HG03064 (cell line): ENCODE results near the gene CPED1.
"Not testable (repeated sequence)": the region's sequence is repeated elsewhere in the genome, so short reads cannot be mapped to it uniquely, and the experiment has no call there.

Source experiments
- ATAC-seq: cut with Tn5 transposase; IDR thresholded peaks from one replicate; pipeline ENCODE4 v1.9.1; 2021; ENCODE audit warnings: low read depth; ENCODE audit not compliant: unreplicated experiment

CPED1 gene

GRCh38 chr7:121202834-121203233 lies 214.3 kb downstream of the CPED1 start:
- no peak for ATAC-seq

- no peak for ATAC-seq
These were observed 216.0 kb downstream of the CPED1 start for GRCh38 chr7:121204537-121204936.

GRCh38 chr7:121205777-121206176 lies 217.3 kb downstream of the CPED1 start:
- no peak for ATAC-seq

GRCh38 chr7:121211253-121211652 lies 222.7 kb downstream of the CPED1 start:
- no peak for ATAC-seq

- ATAC-seq = no peak
These were observed 223.5 kb downstream of the CPED1 start for GRCh38 chr7:121212036-121212435.

- ATAC-seq = no peak
These were observed 226.1 kb downstream of the CPED1 start for GRCh38 chr7:121214657-121215056.

GRCh38 chr7:121219026-121219425 lies 230.5 kb downstream of the CPED1 start:
- no peak for ATAC-seq

GRCh38 chr7:121221108-121221507 lies 232.6 kb downstream of the CPED1 start:
- not testable (repeated sequence) for ATAC-seq

GRCh38 chr7:121228779-121229178 lies 240.3 kb downstream of the CPED1 start:
- no peak for ATAC-seq

- ATAC-seq = no peak
These were observed 246.7 kb downstream of the CPED1 start for GRCh38 chr7:121235201-121235600.

GRCh38 chr7:121237601-121238000 lies 249.1 kb downstream of the CPED1 start:
- no peak for ATAC-seq

GRCh38 chr7:121244120-121244870 lies 255.8 kb downstream of the CPED1 start:
- ATAC-seq = no peak

GRCh38 chr7:121251367-121251766 lies 262.9 kb downstream of the CPED1 start:
- not testable (repeated sequence) for ATAC-seq

- not testable (repeated sequence) for ATAC-seq
These were observed 264.2 kb downstream of the CPED1 start for GRCh38 chr7:121252523-121253235.

- ATAC-seq = no peak
These were observed 271.3 kb downstream of the CPED1 start for GRCh38 chr7:121259826-121260225.

- ATAC-seq = no peak
These were observed 272.8 kb downstream of the CPED1 start for GRCh38 chr7:121261207-121261884.

- no peak for ATAC-seq
These were observed 273.7 kb downstream of the CPED1 start for GRCh38 chr7:121262221-121262620.

- ATAC-seq = no peak
These were observed 274.5 kb downstream of the CPED1 start for GRCh38 chr7:121262969-121263368.

- no peak for ATAC-seq
These were observed 277.9 kb downstream of the CPED1 start for GRCh38 chr7:121266307-121266894.

GRCh38 chr7:121267612-121268011 lies 279.1 kb downstream of the CPED1 start:
- no peak for ATAC-seq

GRCh38 chr7:121269798-121270197 lies 281.3 kb downstream of the CPED1 start:
- ATAC-seq = no peak
